ES-I3 (cell line): ENCODE measurements around the gene ZKSCAN1.
"Not testable (repeated sequence)": the region's sequence is repeated elsewhere in the genome, so short reads cannot be mapped to it uniquely, and the experiment has no call there.

ENCODE experiments used
- H3K36me3 ChIP-seq: 2 replicates; pipeline ENCODE4 v1.6.1; 2013; ENCODE audit warnings: mild to moderate bottlenecking, low read length, control low read depth, moderate library complexity; ENCODE audit not compliant: insufficient read depth
- H3K4me1 ChIP-seq: 2 replicates; pipeline ENCODE4 v1.6.1; 2013; ENCODE audit warnings: mild to moderate bottlenecking, control low read depth, low read length; ENCODE audit not compliant: insufficient read depth
- H3K9ac ChIP-seq: 2 replicates; pipeline ENCODE4 v1.6.1; 2013; ENCODE audit warnings: low read depth, mild to moderate bottlenecking, low read length, moderate library complexity
- H3K9me3 ChIP-seq: 2 replicates; pipeline ENCODE4 v1.6.1; 2013; ENCODE audit warnings: mild to moderate bottlenecking, low read length, moderate library complexity; ENCODE audit not compliant: control insufficient read depth, insufficient read depth

ZKSCAN1 gene

DNA sequence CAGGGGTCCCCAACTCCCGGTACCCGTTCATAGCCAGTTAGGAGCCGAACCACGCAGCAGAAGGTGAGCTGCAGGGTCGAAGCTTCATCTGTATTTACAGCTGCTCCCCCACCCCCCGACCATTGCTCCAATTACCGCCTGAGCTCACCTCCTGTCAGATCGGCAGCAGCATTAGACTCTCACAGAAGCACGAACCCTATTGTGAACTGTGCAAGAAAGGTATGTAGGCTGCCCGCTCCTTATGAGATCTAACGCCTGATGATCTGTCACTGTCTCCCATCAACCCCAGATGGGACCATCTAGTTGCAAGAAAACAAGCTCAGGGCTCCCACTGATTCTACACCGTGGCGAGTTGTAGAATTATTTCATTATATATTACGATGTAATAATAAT lies 24.9 kb upstream of the ZKSCAN1 start:
- H3K36me3 ChIP-seq: no peaks in the 10 kb centered on the region
- H3K4me1 ChIP-seq: no peaks in the 10 kb centered on the region

DNA sequence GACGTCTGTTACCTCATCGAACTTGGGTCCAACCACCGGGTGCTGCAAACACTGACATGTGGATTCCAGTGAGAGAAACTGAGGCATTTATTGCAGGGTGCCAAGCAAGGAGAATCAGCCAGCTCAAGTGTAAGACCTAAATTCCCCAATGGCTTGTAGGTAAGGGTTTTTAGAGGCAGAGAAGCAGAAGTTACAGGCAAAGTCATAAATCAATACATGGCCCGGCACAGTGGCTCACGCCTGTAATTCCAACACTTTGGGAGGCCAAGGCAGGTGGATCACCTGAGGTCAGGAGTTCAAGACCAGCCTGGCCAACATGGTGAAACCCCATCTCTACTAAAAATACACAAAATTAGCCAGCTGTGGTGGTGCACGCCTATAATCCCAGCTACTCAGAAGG lies 23.9 kb upstream of the ZKSCAN1 start:
- H3K4me1 ChIP-seq, H3K9ac ChIP-seq, H3K36me3 ChIP-seq, H3K9me3 ChIP-seq: not testable (repeated sequence)

More for the DNA sequence above, 24.9 kb upstream of the ZKSCAN1 start:
- Histone ChIP-seq H3K9ac (peak overlapping the region; percentile 49; the same call in 1 of the 2 replicates), H3K9me3 (no peaks in the 10 kb centered on the region)

DNA sequence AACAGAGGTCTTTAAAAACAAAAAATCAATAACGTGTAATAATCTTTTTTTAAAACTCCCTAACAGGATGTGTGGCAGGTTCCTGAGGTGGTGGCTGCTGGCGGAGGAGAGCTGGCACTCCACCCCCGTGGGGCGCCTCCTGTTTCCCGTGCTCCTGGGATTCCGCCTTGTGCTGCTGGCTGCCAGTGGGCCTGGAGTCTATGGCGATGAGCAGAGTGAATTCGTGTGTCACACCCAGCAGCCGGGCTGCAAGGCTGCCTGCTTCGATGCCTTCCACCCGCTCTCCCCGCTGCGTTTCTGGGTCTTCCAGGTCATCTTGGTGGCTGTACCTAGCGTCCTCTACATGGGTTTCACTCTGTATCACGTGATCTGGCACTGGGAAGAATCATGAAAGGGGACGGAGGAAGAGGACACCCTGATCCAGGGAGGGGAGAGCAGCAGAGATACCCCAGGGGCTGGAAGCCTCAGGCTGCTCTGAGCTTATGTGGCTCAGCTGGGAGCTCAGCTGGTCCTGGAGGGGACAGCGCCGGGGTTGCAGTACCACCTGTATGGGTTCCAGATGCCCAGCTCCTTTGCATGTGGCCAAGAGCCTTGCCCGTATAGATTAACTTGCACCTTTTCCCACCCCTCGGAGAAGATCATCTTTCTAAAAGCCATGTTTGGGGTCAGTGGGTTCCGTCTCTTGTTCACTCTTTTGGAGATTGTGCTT lies 22.9 kb upstream of the ZKSCAN1 start:
- H3K36me3 ChIP-seq: no peaks in the 10 kb centered on the region
- H3K4me1 ChIP-seq: no peaks in the 10 kb centered on the region
- no peak overlapping the region for H3K9ac ChIP-seq
- no peaks in the 10 kb centered on the region for H3K9me3 ChIP-seq

DNA sequence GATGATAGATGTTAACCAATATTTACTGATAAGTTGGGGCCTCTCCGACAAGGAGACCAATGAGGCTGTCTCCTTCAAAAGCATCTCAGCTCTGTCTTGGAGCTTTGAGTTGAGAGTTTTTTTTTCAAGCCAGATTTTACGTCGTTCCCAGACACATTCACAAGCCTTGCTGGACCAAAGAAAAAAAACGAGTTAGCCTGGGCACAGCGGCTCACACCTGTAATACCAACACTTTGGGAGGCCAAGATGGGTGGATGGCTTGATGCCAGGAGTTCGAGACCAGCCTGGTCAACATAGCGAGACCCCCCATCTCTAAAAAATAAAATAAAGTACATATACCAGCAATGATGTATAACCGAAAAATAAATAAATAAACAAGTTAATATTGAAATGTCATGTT lies 20.6 kb upstream of the ZKSCAN1 start:
- Histone ChIP-seq H3K4me1 (no peaks in the 10 kb centered on the region), H3K9me3 (no peaks in the 10 kb centered on the region), H3K36me3 (no peaks in the 10 kb centered on the region), H3K9ac (no peak overlapping the region)

GRCh38 chr7:99996755-99997544 lies 18.4 kb upstream of the ZKSCAN1 start:
- H3K9me3 ChIP-seq: no peaks in the 10 kb centered on the region
- no peaks in the 10 kb centered on the region for H3K36me3 ChIP-seq
- H3K4me1 ChIP-seq: no peaks in the 10 kb centered on the region
- H3K9ac ChIP-seq: peak overlapping the region; percentile 67; the same call in 1 of the 2 replicates

DNA sequence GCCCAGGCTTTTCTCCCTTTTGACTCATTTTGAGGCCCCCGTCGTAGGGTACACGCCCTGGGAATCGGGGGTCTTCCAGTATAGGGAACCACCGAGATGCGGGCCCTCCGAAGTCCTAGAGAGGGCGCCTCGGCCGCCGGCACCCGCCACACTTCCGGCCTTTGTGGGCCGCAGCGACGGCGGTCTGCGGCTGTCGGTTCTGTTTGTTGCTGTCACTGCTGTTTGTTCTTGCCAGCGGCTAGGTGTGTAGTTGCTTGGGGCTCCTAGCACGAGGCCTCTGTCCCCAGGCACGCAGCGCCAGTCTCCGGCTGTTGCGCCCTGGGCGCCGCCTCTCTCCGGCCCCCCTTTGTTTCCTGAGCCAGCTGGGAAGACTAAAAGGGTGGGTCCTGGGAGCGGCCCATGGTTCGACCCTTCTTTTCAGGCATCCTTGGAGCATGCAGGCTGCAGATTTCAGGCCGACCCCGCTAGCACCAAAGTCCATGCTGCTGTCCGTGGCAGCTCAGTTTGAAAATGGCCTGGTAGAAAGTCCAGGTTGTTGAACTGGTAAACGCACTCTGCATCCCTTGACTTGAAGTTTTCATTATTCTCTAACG lies 17.8 kb upstream of the ZKSCAN1 start:
- Histone ChIP-seq H3K36me3 (no peaks in the 10 kb centered on the region), H3K9ac (peak overlapping the region; percentile 67), H3K4me1 (no peaks in the 10 kb centered on the region), H3K9me3 (no peaks in the 10 kb centered on the region)

- no peak overlapping the region for H3K9ac ChIP-seq
- no peaks in the 10 kb centered on the region for H3K36me3 ChIP-seq
- no peaks in the 10 kb centered on the region for H3K4me1 ChIP-seq
- no peaks in the 10 kb centered on the region for H3K9me3 ChIP-seq
Observed at GRCh38 chr7:100000239-100000638, 15.2 kb upstream of the ZKSCAN1 start.

GRCh38 chr7:100003711-100004661 lies 11.4 kb upstream of the ZKSCAN1 start:
- Histone ChIP-seq H3K36me3 (no peaks in the 10 kb centered on the region), H3K9ac (no peak overlapping the region), H3K9me3 (no peaks in the 10 kb centered on the region), H3K4me1 (no peaks in the 10 kb centered on the region)

DNA sequence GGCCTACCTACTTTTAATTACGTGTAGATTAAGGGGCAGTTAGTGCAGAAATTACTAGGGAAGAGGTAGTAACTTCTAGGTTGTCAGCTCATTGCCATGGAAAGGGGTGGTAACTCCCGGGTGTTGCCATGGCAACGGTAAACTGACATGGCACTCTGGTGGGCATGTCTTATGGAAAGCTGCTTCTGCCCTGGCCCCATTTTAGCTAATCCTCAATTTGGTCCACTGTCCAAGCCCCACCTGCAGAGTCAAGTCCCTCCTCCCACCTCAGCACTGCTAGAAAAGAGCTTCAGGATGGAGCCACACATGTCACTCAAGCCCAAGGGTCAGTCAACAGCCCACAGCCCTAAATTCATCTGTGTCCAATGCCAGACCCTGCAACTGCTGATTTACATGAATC lies 7.5 kb upstream of the ZKSCAN1 start:
- Histone ChIP-seq H3K9me3 (no peaks in the 10 kb centered on the region), H3K4me1 (no peaks in the 10 kb centered on the region), H3K9ac (no peak overlapping the region), H3K36me3 (no peaks in the 10 kb centered on the region)

GRCh38 chr7:100008525-100008924 lies 6.9 kb upstream of the ZKSCAN1 start:
- Histone ChIP-seq H3K4me1 (no peaks in the 10 kb centered on the region), H3K36me3 (no peaks in the 10 kb centered on the region), H3K9ac (no peak overlapping the region), H3K9me3 (no peaks in the 10 kb centered on the region)

- H3K9ac ChIP-seq, H3K9me3 ChIP-seq, H3K36me3 ChIP-seq, H3K4me1 ChIP-seq: not testable (repeated sequence)
Observed at GRCh38 chr7:100009952-100010351, 5.4 kb upstream of the ZKSCAN1 start.

DNA sequence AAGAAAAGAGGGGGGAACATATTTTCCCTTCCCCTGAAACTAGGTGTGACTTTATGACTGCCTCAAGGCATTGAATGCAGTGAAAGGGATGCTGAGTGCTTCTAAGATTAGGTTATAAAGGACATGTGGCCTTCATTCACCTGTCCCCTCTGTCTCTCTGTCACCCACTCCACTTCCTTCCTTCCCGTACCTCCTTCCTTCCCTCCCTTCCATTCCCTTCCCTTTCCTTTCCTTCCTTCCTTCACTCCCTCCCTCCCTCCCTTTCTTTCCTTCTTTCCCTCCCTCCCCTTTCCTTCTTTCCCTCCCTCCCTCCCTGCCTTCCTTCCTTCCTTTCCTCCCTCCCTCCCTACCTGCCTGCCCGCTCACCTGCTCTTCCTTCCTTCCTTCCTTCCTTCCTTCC lies 4.5 kb upstream of the ZKSCAN1 start:
- H3K36me3 ChIP-seq: no peaks in the 10 kb centered on the region
- H3K9ac ChIP-seq: no peak overlapping the region
- H3K4me1 ChIP-seq: peaks cover 5% of the 10 kb centered on the region
- H3K9me3 ChIP-seq: no peaks in the 10 kb centered on the region

- H3K9ac ChIP-seq: no peak overlapping the region
- peaks cover 5% of the 10 kb centered on the region for H3K4me1 ChIP-seq
- H3K9me3 ChIP-seq: no peaks in the 10 kb centered on the region
- no peaks in the 10 kb centered on the region for H3K36me3 ChIP-seq
Observed at GRCh38 chr7:100011516-100011915, 3.9 kb upstream of the ZKSCAN1 start.
